ACHN (cell line): ENCODE measurements around the gene LORICRIN.
"Not testable (repeated sequence)": the region's sequence is repeated elsewhere in the genome, so short reads cannot be mapped to it uniquely, and the experiment has no call there.

Experiments
- DNase-seq: peaks from one replicate; pipeline ENCODE4 v3.0.0-alpha.2; 2015
- in situ Hi-C: cut with HindIII; loops from 2 replicates; pipeline ENCODE4 v1.10.0; 2017; ENCODE audit warnings: low sequenced_read_pairs, low pct_ligation_motif_present, low pct_unique_long_range_greater_than_20kb

The LORICRIN gene, protein sequence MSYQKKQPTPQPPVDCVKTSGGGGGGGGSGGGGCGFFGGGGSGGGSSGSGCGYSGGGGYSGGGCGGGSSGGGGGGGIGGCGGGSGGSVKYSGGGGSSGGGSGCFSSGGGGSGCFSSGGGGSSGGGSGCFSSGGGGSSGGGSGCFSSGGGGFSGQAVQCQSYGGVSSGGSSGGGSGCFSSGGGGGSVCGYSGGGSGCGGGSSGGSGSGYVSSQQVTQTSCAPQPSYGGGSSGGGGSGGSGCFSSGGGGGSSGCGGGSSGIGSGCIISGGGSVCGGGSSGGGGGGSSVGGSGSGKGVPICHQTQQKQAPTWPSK

DNA sequence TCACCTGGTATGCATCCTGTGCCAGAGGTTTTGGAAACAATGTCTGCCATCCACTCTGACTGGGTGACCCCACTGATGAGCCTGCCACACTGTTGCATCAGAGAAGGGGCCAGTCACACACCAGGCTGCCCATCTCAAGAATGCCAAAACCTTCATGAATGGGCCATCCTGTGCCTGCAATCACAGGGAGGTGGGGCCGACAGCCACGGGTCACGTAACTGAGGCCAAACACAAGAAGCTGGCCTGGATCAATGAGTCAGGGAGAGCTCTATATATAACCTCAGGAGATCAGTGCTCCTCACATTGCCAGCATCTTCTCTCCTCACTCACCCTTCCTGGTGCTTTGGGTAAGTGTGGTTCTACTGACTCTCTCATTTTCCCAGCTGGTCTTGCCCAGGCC, at the start of gene LORICRIN:
Gene LORICRIN, plus strand, starts transcription at position 301 of the 400 bp plus-strand sequence. CDS start 1,263 bp downstream, outside the sequence.
- DNase-seq, result no peak
- in situ Hi-C loops, result no loop called here

DNA sequence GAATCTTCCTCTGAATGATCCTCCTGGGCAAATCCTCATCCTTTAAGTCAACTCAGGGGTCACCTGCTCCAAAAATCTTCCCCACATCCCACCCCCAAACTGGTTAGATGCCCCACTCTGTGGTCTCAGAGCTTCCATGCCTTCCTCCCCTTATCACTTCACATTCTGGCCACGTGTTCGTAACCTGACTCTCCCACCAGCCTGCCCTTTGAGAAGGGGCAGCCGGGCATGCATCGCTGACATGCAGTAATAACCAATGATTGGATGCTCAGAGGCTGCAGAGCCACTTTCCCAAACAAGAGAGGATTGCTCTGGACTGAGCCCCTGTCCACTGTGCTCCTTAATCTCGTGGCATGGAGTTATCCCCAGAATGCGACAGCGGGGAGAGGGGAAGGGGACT, 49.3 kb upstream of the LORICRIN start:
- no peak for DNase-seq
- in situ Hi-C loops, result no loop called here

DNA sequence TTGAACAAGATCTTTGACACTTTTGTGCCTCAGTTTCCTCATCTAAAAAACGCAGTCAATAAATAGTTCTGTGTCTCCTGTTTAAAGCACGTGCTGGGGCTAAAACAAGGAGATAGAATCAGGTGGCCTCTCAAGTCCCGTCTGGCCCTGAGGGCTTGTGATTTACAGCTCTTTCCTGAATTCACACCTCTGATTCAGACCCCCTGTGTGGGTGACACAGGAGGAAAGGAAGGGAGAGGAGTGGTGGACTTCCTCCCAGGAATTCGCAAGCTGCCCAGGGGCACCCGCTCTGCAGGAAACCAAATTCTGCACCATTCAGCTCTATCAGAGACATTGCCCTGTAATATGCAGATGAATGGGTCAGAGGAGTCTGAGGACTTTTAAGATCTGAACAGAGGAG, 47.3 kb upstream of the LORICRIN start:
- in situ Hi-C loops, result no loop called here

DNA sequence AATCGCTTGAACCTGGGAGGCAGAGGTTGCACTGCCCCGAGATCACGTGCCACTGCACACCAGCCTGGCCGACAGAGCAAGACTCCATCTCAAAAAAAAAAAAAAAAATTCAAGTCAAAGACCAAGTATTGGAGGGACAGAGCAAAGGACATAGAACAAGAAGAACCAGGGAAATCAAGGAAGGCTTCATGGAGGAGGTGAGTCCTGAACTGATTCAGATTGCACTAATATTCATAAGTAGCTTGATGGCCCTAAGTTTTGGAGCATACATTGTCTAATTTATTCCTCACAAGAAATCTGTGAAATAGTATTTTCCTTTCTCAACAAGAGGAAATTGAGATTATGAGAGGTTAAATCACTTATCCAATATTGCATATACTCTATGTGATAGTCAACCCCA, 46.0 kb upstream of the LORICRIN start:
- DNase-seq, result no peak
- in situ Hi-C loops, result no loop called here

More for the DNA sequence above, 47.3 kb upstream of the LORICRIN start:
- DNase-seq, result no peak

DNA sequence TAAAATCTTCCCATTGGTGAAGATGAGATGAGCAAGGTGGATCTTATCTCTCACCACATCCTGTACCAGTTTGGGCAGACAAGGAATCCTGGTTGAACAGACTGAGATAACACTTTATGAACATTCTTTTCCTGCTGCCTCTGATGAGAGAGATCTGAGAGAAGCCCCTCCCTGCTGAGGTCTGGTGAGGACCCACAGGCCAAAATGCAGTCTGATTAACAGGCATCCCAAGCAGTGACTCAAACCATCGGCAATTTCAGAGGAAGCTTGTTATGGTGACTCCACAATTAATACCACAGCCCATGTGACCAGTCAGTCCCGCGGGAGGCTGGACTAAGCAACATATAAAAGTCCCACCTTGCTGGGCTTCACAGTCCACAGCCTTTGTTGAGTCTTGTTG, 42.3 kb upstream of the LORICRIN start, which contains the start of gene PRR9:
Gene PRR9, plus strand, starts transcription at position 373 of the 400 bp plus-strand sequence. CDS start 561 bp downstream, outside the sequence.
- no peak for DNase-seq
- in situ Hi-C loops, result no loop called here

DNA sequence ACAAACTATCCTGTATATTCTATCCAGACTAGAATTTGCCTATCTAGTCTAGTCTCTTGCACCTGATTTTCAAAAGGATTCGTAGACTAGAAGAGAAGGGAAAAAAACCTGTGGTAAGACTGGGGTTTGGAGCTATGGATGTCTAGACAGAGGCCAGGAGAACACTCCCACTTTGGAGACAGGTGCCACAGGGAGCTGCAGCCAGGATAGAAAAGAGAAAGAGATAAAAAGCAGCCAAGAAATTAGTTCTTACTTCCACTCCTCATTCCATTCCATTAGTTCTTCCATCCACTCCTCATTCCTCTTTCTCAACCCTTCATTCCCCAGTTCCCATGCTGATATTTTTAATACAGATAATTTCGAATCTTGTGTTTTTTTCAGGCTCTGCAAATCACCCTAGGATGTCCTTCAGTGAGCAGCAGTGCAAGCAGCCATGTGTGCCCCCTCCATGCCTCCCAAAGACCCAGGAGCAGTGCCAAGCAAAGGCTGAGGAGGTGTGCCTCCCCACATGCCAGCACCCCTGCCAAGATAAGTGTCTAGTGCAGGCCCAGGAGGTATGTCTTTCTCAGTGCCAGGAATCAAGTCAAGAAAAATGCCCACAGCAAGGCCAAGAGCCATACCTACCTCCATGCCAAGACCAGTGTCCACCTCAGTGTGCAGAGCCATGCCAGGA, 41.6 kb upstream of the LORICRIN start:
- DNase-seq, result no peak
- in situ Hi-C loops, result no loop called here

DNA sequence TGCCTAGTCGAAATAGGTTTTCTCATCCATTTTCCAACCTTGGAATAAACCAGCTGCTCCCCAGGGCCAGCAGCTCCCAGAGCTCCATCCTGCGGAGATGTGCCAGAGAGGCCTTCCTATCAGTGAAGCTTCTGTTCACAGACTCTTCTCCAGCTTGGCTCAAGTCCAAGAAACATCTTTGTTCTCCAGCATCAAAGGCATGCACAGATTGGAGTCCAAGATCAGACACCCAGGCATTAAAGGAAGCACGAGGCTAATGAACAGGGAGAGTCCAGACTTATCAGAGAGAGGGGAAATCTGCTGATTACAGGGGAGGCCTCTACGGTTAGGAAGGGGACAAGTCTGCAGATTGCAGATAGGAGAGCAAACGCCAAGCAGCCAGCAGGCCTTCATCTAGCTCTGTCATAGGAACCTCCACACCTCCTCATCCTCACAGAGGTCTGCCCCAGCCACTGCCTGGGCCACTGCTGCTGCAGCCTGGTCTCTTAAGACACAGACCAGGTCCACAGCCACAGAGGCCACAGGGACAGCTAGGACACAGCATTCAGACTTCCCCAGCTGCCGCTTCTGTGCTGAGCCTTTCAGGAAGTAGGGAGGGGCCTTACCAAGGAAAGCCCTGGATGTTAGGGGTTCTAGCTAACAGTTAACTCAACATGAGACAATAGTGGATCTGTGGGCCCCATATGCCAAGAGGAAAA, 38.7 kb upstream of the LORICRIN start:
- DNase-seq, result no peak
- in situ Hi-C loops, result no loop called here

DNA sequence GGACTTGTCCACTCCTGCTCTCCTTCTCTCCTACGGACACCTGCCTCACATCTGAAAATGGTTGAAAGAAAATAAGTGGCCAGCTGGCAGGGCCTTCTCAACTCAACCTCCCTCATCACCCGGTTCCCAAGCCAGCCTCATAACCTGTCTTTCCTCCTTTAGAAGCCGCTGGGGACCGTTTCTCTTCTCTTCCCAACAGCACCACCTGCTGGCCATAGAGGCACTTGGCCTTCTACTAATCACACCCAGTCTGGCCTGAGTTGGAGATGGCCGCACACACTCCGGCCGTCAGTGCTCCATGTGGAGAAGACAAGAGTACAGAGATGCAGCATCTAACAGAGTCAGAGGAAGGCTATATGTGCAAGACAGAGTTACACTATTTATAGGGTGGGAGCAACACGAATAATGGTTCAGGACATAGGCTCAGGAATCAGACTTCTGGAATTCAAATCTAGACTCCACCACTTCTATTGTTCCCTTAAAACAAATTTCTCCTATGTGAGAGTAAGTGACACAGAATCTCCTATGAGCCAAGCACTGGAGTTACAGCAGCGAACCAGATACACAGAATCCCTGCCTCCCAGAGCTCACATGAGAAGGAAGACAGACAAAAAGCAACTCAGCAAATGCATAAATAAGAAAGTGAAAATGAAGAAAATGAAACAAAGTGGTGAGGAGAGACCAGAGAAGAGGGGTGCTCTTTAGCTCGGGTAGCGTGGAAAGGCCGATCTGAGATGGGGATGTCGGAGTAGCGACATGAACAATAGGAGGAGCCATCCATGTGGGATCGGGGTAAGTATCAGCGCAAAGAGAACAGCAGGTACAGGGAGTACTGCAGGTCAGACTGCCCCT, 36.2 kb upstream of the LORICRIN start:
- in situ Hi-C loops, result not testable (repeated sequence)
- DNase-seq, result peak; percentile 61

DNA sequence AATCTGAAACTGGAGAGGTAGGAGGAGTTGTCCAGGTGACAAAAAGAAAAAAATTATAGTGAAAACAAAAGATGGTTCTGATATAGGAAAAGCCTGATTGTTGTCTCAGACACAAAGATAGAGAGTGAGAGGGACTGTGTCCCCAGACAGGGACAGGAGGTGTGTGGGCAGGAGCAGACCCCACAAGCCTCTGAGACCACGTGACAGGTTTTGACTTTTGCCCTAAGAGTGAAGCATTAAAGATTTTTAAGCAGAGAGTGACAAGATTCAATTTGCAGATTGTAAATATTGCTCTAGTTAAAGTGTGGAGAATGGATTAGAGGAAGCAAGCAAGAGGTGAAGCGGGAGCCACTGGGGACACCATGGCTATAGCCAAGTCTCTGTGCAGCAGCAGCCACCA, 31.7 kb upstream of the LORICRIN start:
- DNase-seq, result no peak
- in situ Hi-C loops, result no loop called here

DNA sequence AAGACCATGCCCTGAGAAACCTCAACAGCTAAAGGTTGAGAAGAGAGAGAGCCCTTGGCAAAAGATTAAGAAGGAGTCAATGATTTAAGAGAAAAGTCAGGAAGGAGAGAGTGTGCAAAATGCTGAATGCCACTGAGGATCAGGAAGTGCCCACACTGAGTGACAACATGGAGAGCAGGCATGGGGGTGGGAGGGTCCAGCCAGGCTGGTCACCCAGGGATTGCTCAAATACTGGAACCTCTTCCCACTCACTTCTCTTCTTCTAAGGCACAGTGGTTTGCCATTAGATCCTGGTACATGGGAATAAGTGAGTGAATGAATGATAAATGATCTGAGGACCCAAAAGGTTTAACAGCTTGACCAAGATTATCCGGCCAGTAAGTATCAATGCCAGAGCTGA, 31.0 kb upstream of the LORICRIN start:
- in situ Hi-C loops, result no loop called here

DNA sequence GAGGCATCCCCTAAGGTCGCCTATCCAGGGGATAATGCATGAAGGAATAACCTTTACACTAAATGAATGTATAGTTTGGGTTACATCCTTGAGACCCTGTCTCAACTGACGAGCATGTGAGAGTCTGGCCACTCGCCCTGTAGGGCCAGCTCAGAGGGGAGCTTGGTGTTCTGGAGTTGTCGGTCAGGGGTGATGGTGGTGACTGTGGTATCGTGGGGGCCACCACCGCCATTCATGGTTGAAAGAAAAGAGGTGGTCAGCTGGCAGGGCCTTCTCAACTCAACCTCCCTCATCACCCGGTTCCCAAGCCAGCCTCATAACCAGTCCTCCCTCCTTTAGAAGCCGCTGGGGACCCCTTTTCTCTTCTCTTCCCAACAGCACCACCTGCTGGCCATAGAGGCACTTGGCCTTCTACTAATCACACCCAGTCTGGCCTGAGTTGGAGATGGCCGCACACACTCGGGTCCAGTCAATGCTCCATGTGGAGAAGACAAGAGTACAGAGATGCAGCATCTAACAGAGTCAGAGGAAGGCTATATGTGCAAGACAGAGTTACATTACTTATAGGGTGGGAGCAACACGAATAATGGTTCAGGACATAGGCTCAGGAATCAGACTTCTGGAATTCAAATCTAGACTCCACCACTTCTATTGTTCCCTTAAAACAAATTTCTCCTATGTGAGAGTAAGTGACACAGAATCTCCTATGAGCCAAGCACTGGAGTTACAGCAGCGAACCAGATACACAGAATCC, 30.2 kb upstream of the LORICRIN start:
- DNase-seq, in situ Hi-C loops: not testable (repeated sequence)

More for the DNA sequence above, 31.0 kb upstream of the LORICRIN start:
- DNase-seq, result no peak

DNA sequence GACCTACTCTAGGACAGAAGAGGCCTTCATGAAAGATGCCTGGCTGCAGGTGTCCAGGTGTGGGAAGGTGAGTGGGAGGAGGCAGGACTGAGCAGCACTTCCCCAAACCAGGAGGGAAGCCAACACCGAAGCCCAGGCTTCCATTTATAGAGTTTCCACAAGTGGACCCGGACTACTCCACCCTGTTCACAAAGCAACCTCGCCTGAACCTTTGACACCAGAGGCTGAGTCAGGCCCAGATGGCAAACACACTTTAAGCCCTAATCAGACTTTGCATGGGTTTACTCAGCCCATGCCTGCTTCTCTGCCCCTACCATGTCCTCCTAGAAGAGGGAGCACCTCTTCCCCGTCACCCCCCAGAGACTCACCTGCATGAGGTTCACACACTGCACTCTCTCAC, 28.1 kb upstream of the LORICRIN start:
- in situ Hi-C loops, result no loop called here
- DNase-seq, result no peak

DNA sequence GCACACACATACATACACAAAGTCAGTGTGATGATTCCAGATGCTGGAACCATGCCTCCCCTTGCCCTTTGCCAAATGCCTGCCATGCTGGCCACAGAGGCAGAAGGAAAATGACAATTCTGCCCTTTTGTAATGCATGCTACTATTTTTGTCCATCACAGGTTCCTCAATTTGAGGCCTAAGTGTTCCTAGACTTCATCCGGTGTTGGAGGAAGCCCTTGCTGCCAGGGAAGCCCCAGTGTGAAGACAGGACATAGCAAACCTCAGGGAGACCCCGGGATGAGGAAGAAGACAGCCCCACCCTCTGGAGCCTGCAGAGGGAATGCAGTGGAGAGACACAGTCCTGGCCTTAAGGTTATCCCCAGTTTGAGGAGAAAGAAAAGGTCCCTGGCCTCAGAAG, 27.7 kb upstream of the LORICRIN start:
- in situ Hi-C loops, result no loop called here
- no peak for DNase-seq

DNA sequence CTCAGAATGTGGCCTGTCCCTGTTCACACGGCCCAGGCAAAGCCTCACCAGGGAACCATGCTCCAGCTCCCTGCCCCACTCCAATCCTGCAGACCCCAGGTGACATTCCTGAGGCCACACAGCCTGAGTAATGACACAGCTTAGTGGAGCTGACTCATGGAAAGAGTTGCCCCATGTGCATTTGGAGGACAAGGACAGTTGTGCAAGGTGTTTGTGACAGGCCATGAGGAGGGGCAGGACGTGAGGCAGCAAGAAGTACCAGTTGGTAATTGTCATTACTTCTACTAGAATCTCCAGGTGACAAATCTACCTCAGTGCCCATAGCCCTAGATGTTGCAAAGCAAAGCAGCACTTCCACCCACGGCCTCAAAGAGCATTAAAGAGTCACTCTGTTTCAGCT, 26.9 kb upstream of the LORICRIN start:
- in situ Hi-C loops, result no loop called here
- DNase-seq, result no peak

DNA sequence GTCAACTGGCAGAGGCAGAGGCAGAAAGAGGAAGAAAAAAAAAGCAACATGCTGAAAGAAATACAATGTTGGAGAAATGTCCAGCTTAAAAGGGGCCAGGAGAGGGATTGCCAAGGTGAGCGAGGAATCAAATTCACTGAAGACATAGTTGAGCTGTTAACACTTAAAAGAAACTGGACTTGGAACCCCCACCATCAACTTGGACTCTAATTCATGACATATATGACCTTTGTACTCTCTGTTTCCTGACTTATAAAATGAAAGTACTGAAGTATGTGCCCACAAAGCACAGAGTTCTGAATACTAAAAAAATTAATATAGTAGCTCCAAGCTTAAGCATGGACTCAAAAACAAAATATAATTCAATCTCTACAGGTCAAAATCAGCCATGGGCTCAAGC, 26.0 kb upstream of the LORICRIN start:
- DNase-seq, result no peak
- in situ Hi-C loops, result no loop called here

DNA sequence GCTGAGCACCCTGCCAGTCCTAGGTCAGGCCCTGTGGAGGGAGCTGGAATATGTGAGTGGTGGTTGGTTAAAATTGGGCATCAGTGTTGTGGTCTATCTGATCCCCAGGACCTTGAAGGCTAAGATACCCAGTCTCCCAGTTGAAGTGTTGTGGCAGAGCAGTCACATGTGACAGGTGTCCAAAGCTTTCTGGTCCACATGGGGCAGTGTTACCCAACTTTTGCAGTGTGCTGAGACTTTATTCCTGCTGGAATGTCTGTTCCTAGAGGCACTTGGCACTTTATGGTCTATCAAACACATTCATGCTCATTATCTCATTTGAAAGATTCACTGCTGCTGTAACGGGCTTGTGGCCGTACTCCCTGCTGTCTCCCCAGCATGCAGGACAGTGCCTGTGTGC, 21.0 kb upstream of the LORICRIN start:
- DNase-seq, result peak; percentile 13
- in situ Hi-C loops, result no loop called here

DNA sequence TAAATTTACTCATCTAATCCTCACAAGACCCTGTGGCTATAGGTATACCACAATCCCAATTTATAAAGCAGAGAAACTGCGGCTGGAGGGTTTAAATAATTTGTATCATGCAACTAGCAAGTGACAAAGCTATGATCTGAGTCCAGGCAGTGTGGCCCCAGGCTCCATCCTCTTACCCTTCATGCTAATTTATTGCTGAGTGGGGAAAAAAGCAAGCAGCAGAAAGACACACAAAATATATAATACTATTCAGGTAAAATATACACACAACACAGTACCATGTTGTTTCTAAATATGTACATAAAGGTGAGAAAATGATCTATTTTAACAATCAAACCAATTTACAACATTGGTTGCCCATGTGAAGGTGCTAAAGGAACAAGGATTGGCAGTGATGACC, 17.3 kb upstream of the LORICRIN start:
- in situ Hi-C loops, result no loop called here
- no peak for DNase-seq

DNA sequence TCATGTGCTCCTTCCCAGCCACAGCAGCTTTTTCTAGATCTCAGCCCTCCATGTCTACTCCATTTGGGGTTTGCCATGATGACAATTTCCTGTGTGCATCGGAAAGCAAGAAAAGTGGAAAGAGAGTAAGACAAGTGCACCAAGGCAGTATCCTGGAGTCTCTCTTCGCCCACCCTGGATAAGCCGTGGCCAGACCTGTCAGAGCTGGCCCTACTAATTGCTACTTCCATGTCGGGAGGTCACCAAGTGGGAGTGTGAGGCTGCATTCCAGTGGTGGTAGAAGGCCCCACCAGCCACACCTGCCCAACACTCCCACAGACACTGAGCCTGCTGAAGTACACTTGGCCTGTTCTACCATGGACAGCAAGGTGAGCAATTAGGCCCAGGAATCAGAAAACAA, 14.0 kb upstream of the LORICRIN start:
- in situ Hi-C loops, result no loop called here
- no peak for DNase-seq
